RWPE1 (cell line): ENCODE results near the gene ZNF205.

Source experiments
- CTCF ChIA-PET: fragments of 350-600 bp; sonication (Branson Sonifier 250); formaldehyde crosslinking; extraction: SDS; loops from one replicate; lab custom pipeline; 2021; lab: Yijun Ruan, JAX
- POLR2A ChIA-PET: fragments of 400-600 bp; formaldehyde crosslinking; extraction: SDS; loops from one replicate; lab custom pipeline; 2020; ENCODE audit warnings: antibody characterized with exemption; ENCODE audit not compliant: low non-redundant PET; lab: Yijun Ruan, JAX
- DNase-seq: peaks from one replicate; pipeline ENCODE4 v3.0.0; 2012; ENCODE audit warnings: low spot score
- H3K27ac ChIP-seq: fragments of 450-650 bp; 2 replicates; pipeline ENCODE4 v1.5.1; 2017
- TF ChIP-seq, protein P1 (sequence below): fragments of 450-650 bp; conservative IDR thresholded peaks from 2 replicates; pipeline ENCODE4 v1.5.1; 2017; ENCODE audit warnings: low read depth, mild to moderate bottlenecking

The ZNF205 gene

DNA sequence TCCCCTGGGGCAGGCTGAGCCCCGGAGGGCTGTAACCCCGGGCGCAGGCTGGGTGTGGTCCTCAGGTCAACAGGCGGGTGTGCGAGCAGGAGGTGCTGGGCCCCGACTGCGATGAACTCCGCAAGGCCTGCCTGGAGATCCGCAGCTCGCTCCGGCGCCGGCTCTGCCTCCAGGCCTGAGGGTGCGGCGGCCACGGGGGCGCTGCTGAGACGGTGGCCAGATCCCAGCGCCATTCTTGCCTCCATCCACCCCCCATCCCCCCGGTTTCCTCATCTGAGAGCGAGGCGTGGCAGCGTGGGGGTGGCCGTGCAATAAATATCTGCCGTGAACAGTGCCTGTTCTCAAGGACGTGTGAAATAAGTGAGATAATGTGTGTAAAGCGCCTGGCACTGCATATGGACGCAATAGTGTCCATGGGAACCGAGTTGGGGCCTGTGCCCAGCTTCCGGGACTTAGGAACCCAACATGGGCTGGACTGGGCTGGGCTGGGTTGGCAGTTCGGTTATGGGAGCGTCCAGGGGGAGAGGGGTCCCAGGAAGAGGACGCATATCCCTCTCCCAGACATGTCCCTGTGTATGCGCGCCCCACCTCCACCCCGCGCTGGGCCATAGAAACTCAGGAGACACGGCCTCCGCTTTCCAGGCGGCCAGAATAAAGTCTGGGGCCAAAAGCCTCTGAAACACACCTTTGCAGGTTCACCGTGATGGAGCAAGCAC is 37.4 kb downstream of the ZNF205 start:
- peak; percentile 61 for DNase-seq
- ChIA-PET POLR2A (interaction anchor here (0.5 to 1.0 kb wide), 3 partner anchors 11 to 193 kb away, joined by 3 to 7 read pairs (median 3); partner anchors contain the start of gene ZNF213), CTCF (interaction anchor here (0.6 to 1.3 kb wide), 5 partner anchors 9 to 72 kb away, joined by 3 to 6 read pairs (median 3); no protein-coding TSS in a partner anchor)
- H3K27ac ChIP-seq, result peak overlapping the region; percentile 90
- TF ChIP-seq, protein P1, sequence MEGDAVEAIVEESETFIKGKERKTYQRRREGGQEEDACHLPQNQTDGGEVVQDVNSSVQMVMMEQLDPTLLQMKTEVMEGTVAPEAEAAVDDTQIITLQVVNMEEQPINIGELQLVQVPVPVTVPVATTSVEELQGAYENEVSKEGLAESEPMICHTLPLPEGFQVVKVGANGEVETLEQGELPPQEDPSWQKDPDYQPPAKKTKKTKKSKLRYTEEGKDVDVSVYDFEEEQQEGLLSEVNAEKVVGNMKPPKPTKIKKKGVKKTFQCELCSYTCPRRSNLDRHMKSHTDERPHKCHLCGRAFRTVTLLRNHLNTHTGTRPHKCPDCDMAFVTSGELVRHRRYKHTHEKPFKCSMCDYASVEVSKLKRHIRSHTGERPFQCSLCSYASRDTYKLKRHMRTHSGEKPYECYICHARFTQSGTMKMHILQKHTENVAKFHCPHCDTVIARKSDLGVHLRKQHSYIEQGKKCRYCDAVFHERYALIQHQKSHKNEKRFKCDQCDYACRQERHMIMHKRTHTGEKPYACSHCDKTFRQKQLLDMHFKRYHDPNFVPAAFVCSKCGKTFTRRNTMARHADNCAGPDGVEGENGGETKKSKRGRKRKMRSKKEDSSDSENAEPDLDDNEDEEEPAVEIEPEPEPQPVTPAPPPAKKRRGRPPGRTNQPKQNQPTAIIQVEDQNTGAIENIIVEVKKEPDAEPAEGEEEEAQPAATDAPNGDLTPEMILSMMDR, result peak; percentile 71

DNA sequence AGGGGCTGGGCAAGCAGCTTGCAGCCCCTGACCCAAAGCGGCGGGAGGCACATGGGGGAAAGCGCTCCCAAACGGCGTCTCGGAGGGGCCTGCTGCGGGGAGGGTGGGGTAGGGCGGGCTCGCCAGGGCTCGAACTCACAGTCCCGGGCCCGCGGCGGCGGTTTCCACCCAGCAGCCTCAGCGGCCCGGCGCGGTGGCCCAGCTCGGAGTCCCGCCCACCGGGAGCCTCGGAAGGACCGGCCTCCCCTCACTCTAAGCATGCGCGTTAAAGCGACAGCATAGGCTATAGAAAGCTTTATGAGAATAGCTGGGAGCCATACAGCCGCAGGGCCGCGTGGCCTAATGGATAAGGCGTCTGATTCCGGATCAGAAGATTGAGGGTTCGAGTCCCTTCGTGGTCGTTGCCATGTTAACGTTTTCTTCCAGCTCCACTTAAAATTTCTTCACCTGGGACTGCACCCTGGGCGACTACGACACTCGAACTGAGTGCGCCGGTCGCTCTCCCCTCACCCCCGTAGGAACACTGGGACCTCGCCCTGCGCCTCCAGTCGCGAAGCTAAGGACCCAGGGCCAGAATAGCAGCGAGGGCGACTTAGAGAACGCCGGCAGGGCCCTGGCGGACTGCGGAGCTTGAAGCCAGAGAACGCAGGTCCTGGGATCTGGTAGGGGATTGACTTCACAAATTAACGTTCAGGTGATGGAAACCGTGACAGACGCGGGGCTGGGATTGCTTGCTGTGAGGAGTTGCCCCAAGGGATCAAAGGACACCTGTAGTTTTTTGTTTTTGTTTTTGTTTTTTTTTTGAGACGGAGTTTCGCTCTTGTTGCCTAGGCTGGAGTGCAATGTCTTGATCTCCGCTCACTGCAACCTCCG is 38.2 kb downstream of the ZNF205 start:
- ChIA-PET POLR2A (interaction anchor here (0.5 to 1.0 kb wide), 3 partner anchors 10 to 194 kb away, joined by 3 to 7 read pairs (median 3); partner anchors contain the start of gene ZNF213), CTCF (interaction anchor here (0.6 to 1.3 kb wide), 3 partner anchors 10 to 64 kb away, joined by 3 to 6 read pairs (median 4); no protein-coding TSS in a partner anchor)
- peak overlapping the region; percentile 90 for H3K27ac ChIP-seq
- peak; percentile 95 for DNase-seq
- TF ChIP-seq, protein P1, result no peak

DNA sequence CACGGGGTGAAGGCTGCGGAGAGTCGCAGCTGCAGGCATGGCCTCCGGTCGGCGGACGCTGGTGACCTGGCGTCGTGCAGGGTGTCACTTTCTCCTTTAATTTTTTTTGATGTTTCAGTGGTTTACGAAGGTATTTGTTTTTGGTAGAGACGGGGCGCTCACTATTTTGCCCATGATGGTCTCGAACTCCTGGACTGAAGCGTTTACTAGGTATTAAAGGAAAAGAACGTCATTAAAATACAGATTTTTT is 39.6 kb downstream of the ZNF205 start:
- H3K27ac ChIP-seq, result peak overlapping the region; percentile 79
- no peak for DNase-seq
- TF ChIP-seq, protein P1, result no peak
- ChIA-PET POLR2A (no interaction called here), CTCF (no interaction called here)

DNA sequence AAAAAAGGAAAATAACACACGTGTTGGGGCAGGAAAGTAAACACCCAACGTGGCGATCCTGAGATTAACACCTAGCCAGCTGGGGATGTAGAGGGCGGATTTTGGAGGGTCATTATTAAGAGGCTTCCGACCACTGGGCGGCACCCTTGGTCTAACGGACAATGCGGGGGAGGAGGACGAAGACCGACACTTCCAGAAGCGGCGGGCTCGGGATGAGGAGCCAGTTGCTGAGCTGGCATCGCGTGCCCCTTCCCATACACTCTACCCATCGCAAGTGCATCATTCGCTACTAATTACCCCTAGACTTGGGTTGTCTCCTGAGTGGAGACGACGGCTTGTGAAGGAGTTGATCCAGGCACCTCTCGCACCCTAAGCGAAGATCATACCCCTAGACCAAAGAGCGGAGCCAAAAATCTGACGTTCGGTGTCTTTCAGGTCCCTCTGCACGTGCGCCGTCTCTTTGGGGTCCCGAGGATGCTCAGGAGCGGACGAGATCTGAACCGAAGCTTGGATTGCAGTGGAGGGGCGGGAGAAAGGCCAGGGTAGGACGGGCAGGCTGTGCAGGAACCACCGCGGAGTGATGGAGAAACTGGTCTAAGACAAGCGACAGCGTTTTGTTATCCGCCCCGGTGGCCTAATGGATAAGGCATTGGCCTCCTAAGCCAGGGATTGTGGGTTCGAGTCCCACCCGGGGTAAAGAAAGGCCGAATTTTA is 40.0 kb downstream of the ZNF205 start:
- ChIA-PET POLR2A (interaction anchor here (0.6 kb wide), 1 partner anchor 35 kb away, joined by 4 read pairs; no protein-coding TSS in a partner anchor), CTCF (interaction anchor here (0.8 kb wide), 1 partner anchor 35 kb away, joined by 3 read pairs; no protein-coding TSS in a partner anchor)
- DNase-seq, result peak; percentile 78
- H3K27ac ChIP-seq, result peak overlapping the region; percentile 79
- TF ChIP-seq, protein P1, result peak; percentile 63

DNA sequence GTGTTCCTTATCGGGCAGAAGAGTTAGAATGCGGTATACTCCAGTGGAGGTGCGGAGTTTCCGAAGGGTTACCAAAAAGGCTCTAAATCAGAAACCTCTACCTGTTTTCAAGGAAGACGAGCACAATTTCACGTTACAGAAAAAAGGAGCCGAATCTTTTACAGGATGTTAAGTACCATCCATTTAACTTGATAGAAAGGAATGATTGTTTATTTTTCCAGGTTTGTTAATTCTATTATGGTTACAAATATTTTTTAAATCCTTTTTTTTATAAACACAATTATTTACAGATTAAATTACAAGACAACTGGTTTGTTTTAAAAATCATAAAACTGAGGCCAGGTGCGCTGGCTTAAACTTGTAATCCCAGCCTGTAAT is 40.6 kb downstream of the ZNF205 start:
- DNase-seq, result no peak
- H3K27ac ChIP-seq, result peak overlapping the region; percentile 79
- POLR2A ChIA-PET, result no interaction called here
- CTCF ChIA-PET, result interaction anchor here (0.8 kb wide), 1 partner anchor 36 kb away, joined by 3 read pairs; no protein-coding TSS in a partner anchor
- TF ChIP-seq, protein P1, result no peak

DNA sequence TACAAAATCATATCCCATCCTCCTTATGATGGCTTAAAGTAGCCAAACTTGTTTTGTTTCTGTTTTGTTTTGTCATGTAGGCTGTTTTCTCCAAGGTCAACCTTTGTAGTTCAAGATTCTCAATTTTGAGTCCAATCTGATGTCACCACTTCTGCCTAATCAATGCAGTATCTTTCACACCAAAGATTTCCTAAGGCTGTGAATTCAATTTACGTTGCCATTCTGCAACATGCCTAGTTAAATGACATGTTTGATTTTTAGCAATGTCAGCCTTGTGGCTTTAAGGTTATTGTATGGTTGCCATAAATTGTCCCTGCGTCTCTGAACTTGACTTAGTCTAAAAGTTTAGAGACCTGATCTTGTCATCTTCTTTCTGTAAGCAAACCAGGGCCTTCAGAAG is 42.8 kb downstream of the ZNF205 start:
- CTCF ChIA-PET, result no interaction called here
- TF ChIP-seq, protein P1, result no peak
- POLR2A ChIA-PET, result no interaction called here
- no peak overlapping the region for H3K27ac ChIP-seq
- DNase-seq, result no peak
